NCI-H2196 treated with DMSO at 0.1 percent for 48 hours (cell line): ENCODE data around the gene CELA2A.
"Not testable (repeated sequence)": the region's sequence is repeated elsewhere in the genome, so short reads cannot be mapped to it uniquely, and the experiment has no call there.

Experiments
- DNase-seq: peaks from one replicate; lab custom pipeline; 2025; ENCODE audit not compliant: unreplicated experiment; lab: John Stamatoyannopoulos, UW

The CELA2A gene

GRCh38 chr1:15444468-15445389 lies 11.8 kb upstream of the CELA2A start:
- DNase-seq = no peak

GRCh38 chr1:15445390-15446122 lies 11.0 kb upstream of the CELA2A start:
- DNase-seq = no peak

DNA sequence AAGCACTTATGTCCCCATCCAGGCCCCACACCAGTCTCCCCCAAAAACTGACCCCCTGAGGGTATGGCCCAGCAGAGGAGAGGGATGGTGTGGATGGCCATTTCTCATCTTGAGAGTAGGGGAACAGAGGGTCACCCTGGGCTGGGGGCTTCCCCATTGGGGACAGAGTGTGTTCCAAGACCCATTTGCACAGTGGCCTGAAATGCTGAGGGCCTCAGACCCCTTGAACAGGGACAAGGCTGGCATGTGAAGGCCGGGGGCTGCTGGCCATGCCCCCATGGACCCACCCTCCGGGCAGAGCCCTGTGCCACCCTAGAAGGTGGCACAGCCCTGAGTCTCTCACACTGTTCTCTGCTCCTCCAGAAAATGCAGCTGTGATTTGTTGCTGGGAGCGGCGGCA lies 10.3 kb upstream of the CELA2A start:
- DNase-seq = no peak

DNA sequence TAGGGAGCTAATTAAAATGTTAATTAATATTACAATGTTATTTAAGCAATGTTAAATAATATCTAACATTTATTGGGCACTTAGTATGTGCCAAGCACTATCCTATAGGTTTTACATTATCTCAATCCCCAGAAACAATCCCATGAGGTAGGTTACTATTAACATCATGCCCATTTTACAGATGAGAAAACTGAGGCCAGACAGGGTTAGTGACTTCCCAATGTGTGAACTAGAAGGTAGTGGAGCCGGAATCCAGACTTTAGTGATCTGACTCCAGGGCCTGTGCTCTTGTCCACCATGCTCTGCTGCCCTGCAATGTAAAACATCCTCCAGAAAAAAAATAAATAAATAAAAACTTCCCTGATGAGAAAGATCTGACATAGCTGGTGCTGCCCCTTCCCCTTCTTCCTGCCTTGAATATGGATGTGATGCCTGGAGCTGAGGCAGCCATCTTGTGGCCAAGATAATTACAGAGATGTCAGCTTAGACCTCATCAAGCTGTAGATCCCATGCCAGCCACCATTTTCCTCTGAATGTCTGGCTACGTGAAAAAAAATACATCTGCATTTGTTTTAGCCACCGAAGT lies 7.6 kb upstream of the CELA2A start:
- no peak for DNase-seq

GRCh38 chr1:15449567-15449966 lies 7.0 kb upstream of the CELA2A start:
- DNase-seq = no peak

- DNase-seq = no peak
Observed at GRCh38 chr1:15451014-15451722, 5.4 kb upstream of the CELA2A start.

DNA sequence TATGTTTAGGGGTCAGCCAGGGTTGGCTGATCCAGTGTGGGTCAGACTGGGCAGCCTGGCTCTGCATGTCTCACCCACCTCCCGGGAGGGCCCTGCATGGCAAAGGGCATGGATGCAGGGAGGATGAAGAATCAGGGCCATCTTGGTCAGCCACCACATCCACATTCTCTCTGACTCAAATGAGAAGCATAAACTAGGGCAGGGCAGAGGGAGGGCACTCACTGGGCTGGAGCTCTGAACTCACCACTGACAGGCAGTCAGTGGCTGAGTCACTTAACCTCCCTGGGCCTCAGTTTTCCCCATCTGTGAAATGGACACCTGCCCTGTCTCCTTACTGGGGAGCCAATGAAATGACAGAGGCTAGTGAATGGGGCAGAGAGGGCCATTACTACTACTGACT lies 4.3 kb upstream of the CELA2A start:
- DNase-seq = no peak

DNA sequence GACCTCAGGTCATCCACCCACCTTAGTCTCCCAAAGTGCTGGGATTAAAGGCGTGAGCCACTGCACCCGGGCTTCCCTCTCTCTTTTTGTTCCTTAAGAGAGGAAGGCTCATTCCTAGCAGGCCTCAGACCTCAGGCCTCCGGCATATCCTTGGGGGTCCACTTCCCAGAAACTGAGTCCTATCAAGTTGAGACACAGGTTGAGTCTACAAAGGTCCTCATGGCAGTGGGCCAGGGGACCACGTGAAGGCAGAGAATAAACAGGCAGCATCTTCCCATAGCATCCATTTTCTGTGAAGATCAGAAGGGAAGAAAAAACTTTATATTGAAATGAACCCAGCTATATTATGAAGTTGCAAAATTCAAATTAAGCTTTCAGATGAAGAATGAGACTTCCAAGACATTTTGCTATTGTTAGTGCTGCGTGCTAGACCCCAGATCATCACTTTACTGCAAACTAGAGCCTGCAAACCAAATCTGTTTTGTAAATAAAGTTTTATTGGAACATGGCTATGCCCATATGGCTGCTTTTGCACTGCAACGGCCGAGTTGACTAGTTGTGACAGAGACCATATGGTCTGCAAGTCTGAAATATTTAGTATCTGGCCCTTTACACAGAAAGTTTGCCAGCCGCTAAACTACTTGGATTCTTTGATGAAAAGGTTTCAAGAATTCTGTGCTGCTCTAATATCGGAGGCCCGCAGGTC lies 3.5 kb upstream of the CELA2A start:
- no peak for DNase-seq

DNA sequence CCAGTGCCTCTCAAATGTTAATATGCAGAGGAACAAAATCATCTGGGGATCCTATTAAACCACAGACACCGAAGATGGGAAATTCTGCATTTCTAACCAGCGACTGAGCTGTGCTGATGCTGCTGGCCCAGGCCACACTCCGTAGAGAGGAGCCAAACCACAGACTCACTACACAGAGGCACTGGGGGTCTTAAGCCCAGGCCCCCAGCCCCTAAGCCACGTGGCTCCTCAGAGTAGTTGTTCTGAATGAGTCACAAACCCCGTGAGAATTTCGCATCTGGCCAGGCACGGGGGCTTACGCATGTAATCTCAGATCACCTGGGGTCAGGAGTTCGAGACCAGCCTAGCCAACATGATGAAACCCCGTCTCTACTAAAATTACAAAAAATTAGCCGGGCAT lies 2.8 kb upstream of the CELA2A start:
- no peak for DNase-seq

DNA sequence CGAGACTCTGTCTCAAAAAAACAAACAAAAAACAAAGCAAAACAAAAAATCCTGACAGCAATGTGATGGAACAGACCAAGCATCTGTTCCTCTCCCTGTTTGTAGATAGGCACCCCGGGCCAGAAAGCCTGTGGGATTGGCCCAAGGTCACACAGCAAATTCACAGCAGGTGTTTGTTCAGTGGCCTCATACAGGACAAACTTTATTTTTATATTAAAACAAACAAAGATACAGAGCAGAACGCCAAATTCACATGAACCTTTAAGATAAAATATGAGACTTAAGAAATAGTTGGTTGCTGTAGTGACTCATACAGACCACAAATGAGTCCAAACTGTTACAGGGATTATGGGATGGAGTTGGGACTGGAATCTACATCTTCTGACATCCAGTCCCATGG lies 2.3 kb upstream of the CELA2A start:
- no peak for DNase-seq

DNA sequence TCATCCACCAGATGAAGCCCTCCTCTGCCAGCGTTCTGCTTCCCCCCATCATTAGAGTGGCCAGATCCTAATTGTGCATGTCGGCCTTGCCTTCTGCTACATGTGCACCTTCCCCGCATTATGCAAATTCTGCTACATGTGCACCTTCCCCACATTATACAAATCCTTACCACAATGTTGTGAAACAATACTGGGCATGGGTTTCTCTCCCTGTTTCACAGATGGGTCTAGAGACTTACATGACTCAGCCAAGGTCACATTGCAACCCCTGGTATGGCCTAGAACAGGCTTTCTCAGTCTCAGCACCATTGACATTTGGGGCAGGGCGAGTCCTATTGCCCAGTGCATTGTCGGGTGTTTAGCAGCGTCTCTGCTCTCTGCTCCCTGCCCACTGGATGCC lies 1.0 kb upstream of the CELA2A start:
- no peak for DNase-seq

DNA sequence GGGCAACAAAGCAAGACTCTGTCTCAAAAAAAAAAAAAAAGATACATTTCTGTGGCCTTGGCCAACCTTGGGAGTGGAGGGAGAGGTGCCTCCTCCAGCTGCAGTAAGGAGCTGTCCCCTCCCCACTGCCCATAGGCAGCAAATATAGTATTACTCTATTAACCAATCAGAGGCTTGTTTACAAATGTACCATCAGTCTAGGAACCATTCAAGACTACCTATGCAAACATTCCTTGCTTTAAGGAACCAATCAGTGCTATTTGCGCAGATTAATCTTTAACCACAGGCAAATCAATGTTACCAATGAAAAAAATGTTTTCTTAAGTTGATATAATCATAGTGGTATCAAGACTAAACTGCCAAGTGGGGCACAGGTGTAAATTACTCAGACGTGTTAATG lies 1.1 kb downstream of the CELA2A start:
- no peak for DNase-seq

- not testable (repeated sequence) for DNase-seq
Observed at GRCh38 chr1:15458388-15458787, 1.9 kb downstream of the CELA2A start.

DNA sequence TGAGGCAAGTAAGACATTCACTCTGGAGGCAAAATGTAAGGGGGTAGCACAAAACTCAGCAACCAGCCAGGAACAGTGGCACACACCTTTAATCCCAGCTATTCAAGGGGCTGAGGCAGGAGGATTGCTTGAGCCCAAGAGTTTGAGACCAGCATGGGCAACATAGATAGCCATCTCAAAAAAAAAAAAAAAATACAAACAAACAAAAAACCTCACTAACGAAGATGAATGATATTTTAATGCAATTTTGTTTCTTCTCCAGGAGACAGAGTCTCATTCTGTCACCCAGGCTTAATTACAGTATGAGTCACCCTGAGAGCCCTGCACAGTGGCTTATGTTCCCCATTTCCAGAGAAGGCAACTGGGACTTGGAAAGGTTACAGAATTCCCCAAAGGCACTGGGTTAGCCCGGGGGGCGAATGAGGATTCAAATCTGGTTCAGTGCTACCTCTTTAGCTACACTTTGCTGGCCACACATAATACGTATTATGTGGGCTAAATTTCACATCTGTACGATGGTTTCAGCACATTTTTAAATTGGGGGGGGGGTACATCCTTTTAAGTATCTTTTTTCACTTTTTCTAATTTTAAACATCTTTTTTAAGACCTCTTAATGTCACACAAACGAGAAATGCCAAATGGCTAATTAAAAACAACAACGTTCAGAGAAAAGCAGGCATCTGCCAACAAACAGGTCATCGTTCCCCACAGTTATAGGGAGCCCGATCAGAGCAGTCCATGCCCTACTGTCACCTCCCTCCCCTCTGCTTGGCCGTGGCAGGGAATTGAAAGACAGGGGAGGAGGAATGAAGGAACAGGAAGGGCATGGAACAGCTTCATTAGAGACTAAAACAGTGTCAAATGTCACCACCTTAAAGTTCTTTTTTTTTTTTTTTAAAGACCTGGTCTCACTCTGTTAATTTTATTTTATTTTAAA lies 3.5 kb downstream of the CELA2A start:
- DNase-seq = no peak

DNA sequence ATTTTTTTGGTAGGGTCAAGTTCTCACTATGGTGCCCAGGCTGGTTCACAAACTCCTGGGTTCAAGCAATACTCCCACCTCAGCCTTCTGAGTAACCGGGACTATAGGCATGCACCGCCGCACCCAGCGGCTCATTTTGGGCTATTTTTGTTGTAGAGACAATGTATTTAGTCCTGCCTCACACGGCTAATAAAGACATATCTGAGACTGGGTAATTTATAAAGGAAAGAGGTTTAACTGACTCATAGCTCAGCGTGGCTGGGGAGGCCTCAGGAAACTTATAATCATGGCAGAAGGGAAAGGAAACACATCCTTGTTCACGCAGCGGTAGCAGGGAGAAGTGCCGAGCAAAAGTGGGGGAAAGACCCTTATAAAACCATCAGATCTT lies 4.2 kb downstream of the CELA2A start:
- DNase-seq = no peak

GRCh38 chr1:15463064-15463800 lies 6.7 kb downstream of the CELA2A start:
- DNase-seq = not testable (repeated sequence)

GRCh38 chr1:15463926-15464322 lies 7.4 kb downstream of the CELA2A start:
- DNase-seq = not testable (repeated sequence)

- no peak for DNase-seq
Observed at GRCh38 chr1:15465674-15466073, 9.1 kb downstream of the CELA2A start.
